ENCODE measurements around the gene ZNF71. TPM values are rescaled to one million over a fixed set of nuclear protein-coding genes. Genes with fewer than 3 reads are reported as not detected.

Gene ZNF71
- total and polyA plus RNA-seq, 2 of the 8 experiments (the other 6 are each of a cell fraction or from before 2014, with no cell fraction given): 8.2 to 12.4 TPM

DNA sequence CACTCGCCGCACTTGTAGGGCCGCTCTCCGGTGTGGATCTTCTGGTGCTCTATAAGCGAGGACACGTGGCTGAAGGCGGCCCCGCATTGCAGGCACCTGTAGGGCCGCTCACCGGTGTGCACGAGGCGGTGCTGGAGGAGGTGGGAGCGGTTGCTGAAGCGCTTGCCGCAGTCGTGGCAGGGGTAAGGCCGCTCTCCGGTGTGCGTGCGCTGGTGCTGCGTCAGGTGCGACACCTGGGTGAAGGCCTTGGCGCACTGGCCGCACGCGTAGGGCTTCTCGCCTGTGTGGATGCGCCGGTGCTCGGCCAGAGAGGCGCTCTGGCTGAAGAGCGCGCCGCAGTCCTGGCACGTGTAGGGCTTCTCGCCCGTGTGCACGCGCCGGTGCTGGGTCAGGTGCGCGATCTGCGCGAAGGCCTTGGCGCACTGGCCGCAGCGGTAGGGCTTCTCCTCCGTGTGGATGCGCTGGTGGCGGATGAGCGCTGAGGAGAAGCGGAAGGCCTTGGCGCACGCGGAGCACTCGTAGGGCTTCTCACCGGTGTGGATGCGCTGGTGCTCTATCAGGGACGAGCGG, 68.9 kb downstream of the ZNF71 start (continued):
- TF ChIP-seq CEBPB (IDR thresholded peaks at IDR 0.05; ENCODE audit: low read depth, low read length) (no peak), SP4 (IDR thresholded peaks at IDR 0.05; ENCODE audit: low read length) (no peak), CREB1 (IDR thresholded peaks at IDR 0.05) (no peak), RBBP5 (IDR thresholded peaks at IDR 0.05; ENCODE audit: borderline replicate concordance, low read depth, low read length) (no peak), TAF1 (IDR thresholded peaks at IDR 0.05; ENCODE audit: low read depth, low read length) (no peak)

Measured in H1 (cell line).